ENCODE data around the gene TFAP2D. TPM values are rescaled to one million over a fixed set of nuclear protein-coding genes. Genes with fewer than 3 reads are reported as not detected.

The TFAP2D gene
- total RNA-seq, 2 experiments from 2014 or later, result not detected

- Histone ChIP-seq H3K9me2 (ENCODE audit: insufficient read depth, low read length) (no peaks in the 10 kb centered on the region), H3K27ac (ENCODE audit: low read depth, low read length, poor library complexity, severe bottlenecking) (no peak overlapping the region)
Measured at GRCh38 chr6:50707191-50707590, 6.1 kb upstream of the TFAP2D start.

GRCh38 chr6:50707652-50708300 is 5.5 kb upstream of the TFAP2D start:
- no peak overlapping the region for H3K27ac ChIP-seq (ENCODE audit: low read depth, low read length, poor library complexity, severe bottlenecking)
- POLR2A ChIA-PET, result no interaction called here
- BruUV-seq (replicated peaks), result no TSS peak
- no peak for TF ChIP-seq CTCF (conservative IDR thresholded peaks at IDR 0.05; ENCODE audit: low read length)
- TF ChIP-seq EZH2phosphoT487 (IDR thresholded peaks at IDR 0.05; ENCODE audit: borderline replicate concordance, low read depth, low read length), result no peak
- no peak overlapping the region for H3K4me3 ChIP-seq (ENCODE audit: low read depth, low read length, poor library complexity, severe bottlenecking)
- H3K4me2 ChIP-seq (ENCODE audit: low read length), result no peak overlapping the region
- H3K4me1 ChIP-seq (ENCODE audit: insufficient read depth, low read length, poor library complexity, severe bottlenecking), result no peaks in the 10 kb centered on the region
- intact Hi-C loops (cut with micrococcal nuclease; ENCODE audit: unreplicated experiment), result no loop called here
- DNase-seq (ENCODE audit: low spot score), result no peak
- H3K9me3 ChIP-seq (ENCODE audit: low read length), result no peaks in the 10 kb centered on the region
- H3K79me2 ChIP-seq (ENCODE audit: insufficient read depth, low read depth, low read length), result no peaks in the 10 kb centered on the region
- CTCF ChIA-PET (ENCODE audit: unreplicated experiment), result no interaction called here
- H3K36me3 ChIP-seq (ENCODE audit: insufficient read depth, low read length), result no peaks in the 10 kb centered on the region
- H3K9me2 ChIP-seq (ENCODE audit: insufficient read depth, low read length), result no peaks in the 10 kb centered on the region
- no peak overlapping the region for H2AFZ ChIP-seq (ENCODE audit: low read length)
- H4K20me1 ChIP-seq (ENCODE audit: insufficient read depth, low read length), result no peaks in the 10 kb centered on the region

More at GRCh38 chr6:50707191-50707590, 6.1 kb upstream of the TFAP2D start:
- CTCF ChIA-PET (ENCODE audit: unreplicated experiment), result no interaction called here
- DNase-seq (ENCODE audit: low spot score), result no peak
- TF ChIP-seq CTCF (conservative IDR thresholded peaks at IDR 0.05; ENCODE audit: low read length), result no peak
- TF ChIP-seq EZH2phosphoT487 (IDR thresholded peaks at IDR 0.05; ENCODE audit: borderline replicate concordance, low read depth, low read length), result no peak
- POLR2A ChIA-PET, result no interaction called here
- Histone ChIP-seq H3K4me2 (ENCODE audit: low read length) (no peak overlapping the region), H3K4me3 (ENCODE audit: low read depth, low read length, poor library complexity, severe bottlenecking) (no peak overlapping the region), H3K79me2 (ENCODE audit: insufficient read depth, low read depth, low read length) (no peaks in the 10 kb centered on the region), H2AFZ (ENCODE audit: low read length) (no peak overlapping the region), H4K20me1 (ENCODE audit: insufficient read depth, low read length) (no peaks in the 10 kb centered on the region), H3K36me3 (ENCODE audit: insufficient read depth, low read length) (no peaks in the 10 kb centered on the region), H3K4me1 (ENCODE audit: insufficient read depth, low read length, poor library complexity, severe bottlenecking) (no peaks in the 10 kb centered on the region), H3K9me3 (ENCODE audit: low read length) (no peaks in the 10 kb centered on the region)
- no TSS peak for BruUV-seq (replicated peaks)
- intact Hi-C loops (cut with micrococcal nuclease; ENCODE audit: unreplicated experiment), result no loop called here

- CTCF ChIA-PET (ENCODE audit: unreplicated experiment), result no interaction called here
- Histone ChIP-seq H3K9me3 (ENCODE audit: low read length) (no peaks in the 10 kb centered on the region), H3K79me2 (ENCODE audit: insufficient read depth, low read depth, low read length) (no peaks in the 10 kb centered on the region), H3K4me3 (ENCODE audit: low read depth, low read length, poor library complexity, severe bottlenecking) (no peak overlapping the region), H3K9me2 (ENCODE audit: insufficient read depth, low read length) (no peaks in the 10 kb centered on the region), H3K27ac (ENCODE audit: low read depth, low read length, poor library complexity, severe bottlenecking) (no peak overlapping the region), H2AFZ (ENCODE audit: low read length) (no peak overlapping the region), H3K36me3 (ENCODE audit: insufficient read depth, low read length) (no peaks in the 10 kb centered on the region), H3K4me2 (ENCODE audit: low read length) (no peak overlapping the region), H4K20me1 (ENCODE audit: insufficient read depth, low read length) (no peaks in the 10 kb centered on the region), H3K4me1 (ENCODE audit: insufficient read depth, low read length, poor library complexity, severe bottlenecking) (no peaks in the 10 kb centered on the region)
- intact Hi-C loops (cut with micrococcal nuclease; ENCODE audit: unreplicated experiment), result no loop called here
- TF ChIP-seq EZH2phosphoT487 (IDR thresholded peaks at IDR 0.05; ENCODE audit: borderline replicate concordance, low read depth, low read length) (no peak), CTCF (conservative IDR thresholded peaks at IDR 0.05; ENCODE audit: low read length) (no peak)
- DNase-seq (ENCODE audit: low spot score), result no peak
- POLR2A ChIA-PET, result interaction anchor here (0.6 kb wide), 1 partner anchor 215 kb away, joined by 6 read pairs; no protein-coding TSS in a partner anchor
- BruUV-seq (replicated peaks), result no TSS peak
Measured at GRCh38 chr6:50708664-50709365, 4.5 kb upstream of the TFAP2D start.

All from OCI-LY7 (cell line).